Mesenchymal stem cell (in vitro differentiated cells and primary cell): ENCODE measurements around the gene PTPN2. TPM values are rescaled to one million over a fixed set of nuclear protein-coding genes. Genes with fewer than 3 reads are reported as not detected.

Experiments
- DNase-seq: peaks from one replicate; pipeline ENCODE4 v3.0.0-alpha.2; 2013
- H2AFZ ChIP-seq: one replicate; pipeline ENCODE4 v1.6.1; 2013; ENCODE audit warnings: low read depth, mild to moderate bottlenecking, control low read depth, inconsistent platforms, low read length, moderate library complexity
- H2AK5ac ChIP-seq: 2 replicates; pipeline ENCODE4 v1.6.1; 2013; ENCODE audit warnings: low read length, moderate library complexity, mild to moderate bottlenecking, inconsistent platforms; ENCODE audit not compliant: severe bottlenecking
- H2BK120ac ChIP-seq: one replicate; pipeline ENCODE4 v1.6.1; 2013; ENCODE audit warnings: low read depth, mild to moderate bottlenecking, inconsistent platforms, low read length, moderate library complexity
- H2BK12ac ChIP-seq, 2 experiments: one replicate each; pipeline ENCODE4 v1.6.1; 2013; ENCODE audit warnings: inconsistent platforms in 2 of 2, low read length in 2 of 2, mild to moderate bottlenecking in 2 of 2, moderate library complexity in 2 of 2, control low read depth in 1 of 2
- H2BK15ac ChIP-seq: one replicate; pipeline ENCODE4 v1.6.1; 2013; ENCODE audit warnings: mild to moderate bottlenecking, low read depth, inconsistent platforms; ENCODE audit not compliant: poor library complexity, severe bottlenecking
- H2BK5ac ChIP-seq: 2 replicates; pipeline ENCODE4 v1.6.1; 2013; ENCODE audit warnings: low read depth, mild to moderate bottlenecking, low read length, control low read depth, inconsistent platforms; ENCODE audit not compliant: poor library complexity, severe bottlenecking
- H3K14ac ChIP-seq, 2 experiments: one replicate each; pipeline ENCODE4 v1.6.1; 2013; ENCODE audit warnings: inconsistent platforms in 2 of 2, low read length in 2 of 2, control low read depth in 1 of 2, mild to moderate bottlenecking in 1 of 2, moderate library complexity in 1 of 2
- H3K18ac ChIP-seq, 2 experiments: one replicate each; pipeline ENCODE4 v1.6.1; 2013; ENCODE audit warnings: inconsistent platforms in 2 of 2, low read length in 2 of 2, control low read depth in 1 of 2, low read depth in 1 of 2, mild to moderate bottlenecking in 1 of 2
- H3K23ac ChIP-seq, 2 experiments: one replicate each; pipeline ENCODE4 v1.6.1; 2013; ENCODE audit warnings: inconsistent platforms in 2 of 2, low read length in 2 of 2, mild to moderate bottlenecking in 2 of 2, moderate library complexity in 2 of 2, control low read depth in 1 of 2
- H3K27ac ChIP-seq: 2 replicates; pipeline ENCODE4 v1.5.1; 2013; ENCODE audit warnings: mild to moderate bottlenecking, moderate library complexity, low read length, control low read depth, inconsistent platforms; ENCODE audit not compliant: poor library complexity, severe bottlenecking
- H3K27me3 ChIP-seq, 2 experiments: 2 replicates each; pipeline versions ENCODE4 v1.6.1 to v1.7.0; 2013; ENCODE audit warnings: low read length in 2 of 2, mild to moderate bottlenecking in 2 of 2, moderate library complexity in 2 of 2, control low read depth in 1 of 2, inconsistent platforms in 1 of 2; ENCODE audit not compliant: control insufficient read depth in 1 of 2, insufficient read depth in 1 of 2
- H3K36me3 ChIP-seq, 2 experiments: 2 replicates each; pipeline versions ENCODE4 v1.6.1 to v1.7.0; 2013; ENCODE audit warnings: low read length in 2 of 2, control low read depth in 1 of 2, inconsistent platforms in 1 of 2, low read depth in 1 of 2, mild to moderate bottlenecking in 1 of 2; ENCODE audit not compliant: insufficient read depth in 2 of 2, control insufficient read depth in 1 of 2
- H3K4ac ChIP-seq, 2 experiments: one replicate each; pipeline ENCODE4 v1.6.1; 2013; ENCODE audit warnings: inconsistent platforms in 2 of 2, low read length in 2 of 2, mild to moderate bottlenecking in 2 of 2, moderate library complexity in 2 of 2, control low read depth in 1 of 2, low read depth in 1 of 2
- H3K4me1 ChIP-seq: 2 replicates; pipeline ENCODE4 v1.6.1; 2013; ENCODE audit warnings: low read depth, low read length, control low read depth; ENCODE audit not compliant: control insufficient read depth, insufficient read depth
- H3K4me2 ChIP-seq: 2 replicates; pipeline ENCODE4 v1.6.1; 2013; ENCODE audit warnings: low read length, mild to moderate bottlenecking, inconsistent platforms; ENCODE audit not compliant: poor library complexity, severe bottlenecking
- H3K4me3 ChIP-seq, 2 experiments: 2 replicates each; pipeline versions ENCODE4 v1.5.1 to v1.7.0; 2013; ENCODE audit warnings: low read length in 2 of 2, mild to moderate bottlenecking in 2 of 2, control low read depth in 1 of 2, low read depth in 1 of 2; ENCODE audit not compliant: insufficient read depth in 1 of 2
- H3K79me1 ChIP-seq: replicated peaks from 2 replicates; pipeline ENCODE4 v1.6.1; 2013; ENCODE audit warnings: mild to moderate bottlenecking, control low read depth, low read length, inconsistent platforms; ENCODE audit not compliant: poor library complexity, severe bottlenecking
- H3K9ac ChIP-seq: 2 replicates; pipeline ENCODE4 v1.7.0; 2013; ENCODE audit warnings: mild to moderate bottlenecking, low read length, moderate library complexity
- H3K9me3 ChIP-seq: 2 replicates; pipeline ENCODE4 v1.7.0; 2013; ENCODE audit warnings: mild to moderate bottlenecking, low read length; ENCODE audit not compliant: control insufficient read depth
- H4K8ac ChIP-seq: one replicate; pipeline ENCODE4 v1.6.1; 2013; ENCODE audit warnings: inconsistent platforms, mild to moderate bottlenecking, low read length, moderate library complexity
- H4K91ac ChIP-seq: one replicate; pipeline ENCODE4 v1.6.1; 2013; ENCODE audit warnings: mild to moderate bottlenecking, low read length, inconsistent platforms
- WGBS: methylation state at CpG from one replicate; pipeline ENCODE4 v1.1.7; 2013; ENCODE audit warnings: mixed read lengths; 5-methylcytosine and 5-hydroxymethylcytosine counted together
- small RNA-seq: library from polyadenylated mRNA; stranded (forward); fragments of <200 nt; extraction: miRNeasy Mini kit (QIAGEN cat#:217004); gene quantifications from one replicate; pipeline ENCODE3, GENCODE V24; 2013; ENCODE audit warnings: low read depth

PTPN2 gene

GRCh38 chr18:12745095-12745795 lies 138.8 kb downstream of the PTPN2 start:
- H3K4me3 ChIP-seq: no peak overlapping the region
- no peak for DNase-seq
- WGBS: 79% methylated on average over 2 of the region's 7 CpGs

GRCh38 chr18:12744103-12744502 lies 139.9 kb downstream of the PTPN2 start:
- Histone ChIP-seq H3K36me3 (no peaks in the 10 kb centered on the region), H3K27ac (no peak overlapping the region), H2AFZ (no peak overlapping the region), H3K9me3 (no peaks in the 10 kb centered on the region), H3K18ac (no peak overlapping the region), H2BK12ac (no peak overlapping the region), H3K4me3 (no peak overlapping the region), H3K14ac (no peak overlapping the region), H3K4me1 (peaks cover 2% of the 10 kb centered on the region), H3K27me3 (no peaks in the 10 kb centered on the region), H4K8ac (no peak overlapping the region), H3K79me1 (no peaks in the 10 kb centered on the region), H2AK5ac (no peak overlapping the region), H4K91ac (no peak overlapping the region), H2BK120ac (no peak overlapping the region), H3K23ac (no peak overlapping the region), H2BK15ac (no peak overlapping the region), H2BK5ac (no peak overlapping the region), H3K9ac (peak overlapping the region; percentile 29), H3K4me2 (no peak overlapping the region), H3K4ac (no peak overlapping the region)
- DNase-seq: peak; percentile 71
- 0% methylated on average over 1 of the region's 2 CpGs for WGBS

More at GRCh38 chr18:12745095-12745795, 138.8 kb downstream of the PTPN2 start:
- no peak overlapping the region for H3K9ac ChIP-seq
- H4K8ac ChIP-seq: no peak overlapping the region
- H3K4me1 ChIP-seq: peaks cover 8% of the 10 kb centered on the region
- no peak overlapping the region for H4K91ac ChIP-seq
- H2AFZ ChIP-seq: no peak overlapping the region
- no peak overlapping the region for H2BK120ac ChIP-seq
- H2BK15ac ChIP-seq: no peak overlapping the region
- no peak overlapping the region for H3K4ac ChIP-seq
- no peaks in the 10 kb centered on the region for H3K36me3 ChIP-seq
- no peak overlapping the region for H2BK5ac ChIP-seq
- no peak overlapping the region for H3K23ac ChIP-seq
- no peaks in the 10 kb centered on the region for H3K79me1 ChIP-seq
- no peak overlapping the region for H3K18ac ChIP-seq
- H2AK5ac ChIP-seq: no peak overlapping the region
- no peaks in the 10 kb centered on the region for H3K27me3 ChIP-seq
- H2BK12ac ChIP-seq: no peak overlapping the region
- H3K4me2 ChIP-seq: no peak overlapping the region
- H3K27ac ChIP-seq: no peak overlapping the region
- no peak overlapping the region for H3K14ac ChIP-seq
- H3K9me3 ChIP-seq: no peaks in the 10 kb centered on the region

GRCh38 chr18:12742453-12742852 lies 141.6 kb downstream of the PTPN2 start:
- H2AFZ ChIP-seq: no peak overlapping the region
- H2BK120ac ChIP-seq: no peak overlapping the region
- no peak overlapping the region for H2AK5ac ChIP-seq
- no peak overlapping the region for H3K27ac ChIP-seq
- peak; percentile 11 for DNase-seq
- no peak overlapping the region for H2BK15ac ChIP-seq
- no peaks in the 10 kb centered on the region for H3K79me1 ChIP-seq
- H3K4ac ChIP-seq: no peak overlapping the region
- no peak overlapping the region for H3K14ac ChIP-seq
- no peaks in the 10 kb centered on the region for H3K27me3 ChIP-seq
- H2BK5ac ChIP-seq: no peak overlapping the region
- no peak overlapping the region for H3K4me3 ChIP-seq
- H3K4me2 ChIP-seq: no peak overlapping the region
- no peak overlapping the region for H3K23ac ChIP-seq
- H3K18ac ChIP-seq: no peak overlapping the region
- WGBS: 48% methylated on average over 5 of the region's 5 CpGs
- H2BK12ac ChIP-seq: no peak overlapping the region
- H3K36me3 ChIP-seq: no peaks in the 10 kb centered on the region
- H3K9me3 ChIP-seq: no peaks in the 10 kb centered on the region
- H3K9ac ChIP-seq: no peak overlapping the region
- no peaks in the 10 kb centered on the region for H3K4me1 ChIP-seq
- no peak overlapping the region for H4K8ac ChIP-seq
- H4K91ac ChIP-seq: no peak overlapping the region

Small RNA genes within 50 kb of the gene (small RNA-seq; reads per million reads assigned to genes)
- not detected for gene RF00019
